NT2/D1 (cell line): ENCODE data around the gene YAP1.

ENCODE experiments used
- SUZ12 ChIP-seq: IDR thresholded peaks from 2 replicates; pipeline ENCODE4 v1.6.1; 2011; ENCODE audit not compliant: insufficient read length, insufficient read depth; ENCODE audit errors: extremely low read depth
- YY1 ChIP-seq: IDR thresholded peaks from 2 replicates; pipeline ENCODE4 v1.6.1; 2011; ENCODE audit not compliant: insufficient read length, insufficient read depth
- ZNF274 ChIP-seq: IDR thresholded peaks from 2 replicates; pipeline ENCODE4 v1.6.1; 2011; ENCODE audit warnings: mild to moderate bottlenecking, low read depth, low read length

GRCh38 chr11:102154806-102155205 is 44.6 kb downstream of the YAP1 start:
- TF ChIP-seq SUZ12 (no peak), YY1 (no peak), ZNF274 (no peak)
